Smooth muscle cell (in vitro differentiated cells): Measurements from ENCODE around the gene GPR137B. TPM values are rescaled to one million over a fixed set of nuclear protein-coding genes. Genes with fewer than 3 reads are reported as not detected.
A peak's percentile ranks its signal among the peaks of the same experiment; 100 is the strongest.

Experiments
- DNase-seq: peaks from one replicate; lab custom pipeline; 2025; ENCODE audit not compliant: unreplicated experiment; lab: John Stamatoyannopoulos, UW
- H2AFZ ChIP-seq: fragments of 200-600 bp; sonication (generic); 2 replicates; pipeline ENCODE4 v1.6.0; 2016; ENCODE audit warnings: antibody characterized with exemption, low read depth, mild to moderate bottlenecking
- H3F3A ChIP-seq: fragments of 200-600 bp; sonication (generic); 2 replicates; pipeline ENCODE4 v1.6.0; 2017; ENCODE audit warnings: antibody characterized with exemption, low read depth
- H3K27ac ChIP-seq: fragments of 200-600 bp; sonication (generic); 2 replicates; pipeline ENCODE4 v1.5.1; 2016; ENCODE audit warnings: low read depth, mild to moderate bottlenecking
- H3K27me3 ChIP-seq: fragments of 200-600 bp; sonication (generic); 2 replicates; pipeline ENCODE4 v1.6.1; 2016; ENCODE audit warnings: low read depth, mild to moderate bottlenecking
- H3K36me3 ChIP-seq: fragments of 200-600 bp; sonication (generic); 2 replicates; pipeline ENCODE4 v1.5.1; 2016; ENCODE audit warnings: low read depth
- H3K4me1 ChIP-seq: fragments of 200-600 bp; sonication (generic); 2 replicates; pipeline ENCODE4 v1.5.1; 2016; ENCODE audit warnings: low read depth
- H3K4me2 ChIP-seq: fragments of 200-600 bp; sonication (generic); 2 replicates; pipeline ENCODE4 v1.6.0; 2016; ENCODE audit warnings: mild to moderate bottlenecking
- H3K4me3 ChIP-seq: fragments of 200-600 bp; sonication (generic); 2 replicates; pipeline ENCODE4 v1.5.1; 2016; ENCODE audit warnings: mild to moderate bottlenecking
- H3K79me2 ChIP-seq: fragments of 200-600 bp; sonication (generic); 2 replicates; pipeline ENCODE4 v1.6.0; 2016; ENCODE audit warnings: low read depth, mild to moderate bottlenecking
- H3K9ac ChIP-seq: fragments of 200-600 bp; sonication (generic); 2 replicates; pipeline ENCODE4 v1.6.0; 2016; ENCODE audit warnings: low read depth
- H3K9me3 ChIP-seq: fragments of 200-600 bp; sonication (generic); replicated peaks from 2 replicates; pipeline ENCODE4 v1.5.1; 2016; ENCODE audit warnings: low read depth
- H4K20me1 ChIP-seq: fragments of 200-600 bp; sonication (generic); 2 replicates; pipeline ENCODE4 v1.6.0; 2016; ENCODE audit warnings: low read depth
- WGBS: methylation state at CpG from one replicate; pipeline ENCODE4 v1.1.7; 2016; ENCODE audit warnings: low lambda C conversion rate; 5-methylcytosine and 5-hydroxymethylcytosine counted together
- polyA plus RNA-seq: library from polyadenylated mRNA; unstranded; fragments of >200 nt; fragmentation: Nextera tagmentation; extraction: Ambion mirVana; gene quantifications from 2 replicates; pipeline ENCODE4 v1.2.1, GENCODE V29; 2016
- total RNA-seq: library from RNA; depleted of rRNA; stranded (reverse); fragments of >200 nt; gene quantifications from 2 replicates; pipeline ENCODE4 v1.2.3, GENCODE V29; 2014
- TF ChIP-seq, protein P1 (sequence below): fragments of 200-600 bp; sonication (generic); IDR thresholded peaks from 2 replicates; pipeline ENCODE4 v1.5.1; 2017; ENCODE audit warnings: borderline replicate concordance, mild to moderate bottlenecking, antibody characterized with exemption; ENCODE audit not compliant: insufficient read depth, poor library complexity, severe bottlenecking

Gene GPR137B
- total and polyA plus RNA-seq, 2 experiments from 2014 or later, result 16.2 to 17.7 TPM

DNA sequence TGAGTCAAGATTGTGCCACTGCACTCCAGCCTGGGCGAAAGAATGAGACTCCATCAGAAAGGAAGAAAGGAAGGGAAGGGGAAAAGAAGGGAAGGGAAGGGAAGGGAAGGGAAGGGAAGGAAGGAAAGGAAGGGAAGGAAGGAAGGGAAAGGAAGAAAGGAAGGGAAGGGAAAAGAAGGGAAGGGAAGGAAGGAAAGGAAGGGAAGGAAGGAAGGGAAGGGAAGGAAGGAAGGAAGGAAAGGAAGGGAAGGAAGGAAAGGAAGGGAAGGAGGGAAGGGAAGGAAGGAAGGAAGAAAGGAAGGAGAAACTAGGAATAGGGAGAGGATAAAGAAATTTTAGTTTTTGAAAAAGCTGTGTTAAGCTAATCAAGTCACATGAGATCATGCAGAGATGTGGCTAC is 44.1 kb upstream of the GPR137B start:
- Histone ChIP-seq H4K20me1 (no peaks in the 10 kb centered on the region), H3K36me3 (no peaks in the 10 kb centered on the region), H2AFZ (no peak overlapping the region), H3K4me3 (no peak overlapping the region), H3K27ac (no peak overlapping the region), H3K9ac (no peak overlapping the region), H3K9me3 (no peaks in the 10 kb centered on the region), H3K4me1 (peaks cover 5% of the 10 kb centered on the region), H3K27me3 (no peaks in the 10 kb centered on the region), H3K79me2 (no peaks in the 10 kb centered on the region), H3K4me2 (no peak overlapping the region), H3F3A (peaks cover 17% of the 10 kb centered on the region)
- DNase-seq, result no peak
- TF ChIP-seq, protein P1, sequence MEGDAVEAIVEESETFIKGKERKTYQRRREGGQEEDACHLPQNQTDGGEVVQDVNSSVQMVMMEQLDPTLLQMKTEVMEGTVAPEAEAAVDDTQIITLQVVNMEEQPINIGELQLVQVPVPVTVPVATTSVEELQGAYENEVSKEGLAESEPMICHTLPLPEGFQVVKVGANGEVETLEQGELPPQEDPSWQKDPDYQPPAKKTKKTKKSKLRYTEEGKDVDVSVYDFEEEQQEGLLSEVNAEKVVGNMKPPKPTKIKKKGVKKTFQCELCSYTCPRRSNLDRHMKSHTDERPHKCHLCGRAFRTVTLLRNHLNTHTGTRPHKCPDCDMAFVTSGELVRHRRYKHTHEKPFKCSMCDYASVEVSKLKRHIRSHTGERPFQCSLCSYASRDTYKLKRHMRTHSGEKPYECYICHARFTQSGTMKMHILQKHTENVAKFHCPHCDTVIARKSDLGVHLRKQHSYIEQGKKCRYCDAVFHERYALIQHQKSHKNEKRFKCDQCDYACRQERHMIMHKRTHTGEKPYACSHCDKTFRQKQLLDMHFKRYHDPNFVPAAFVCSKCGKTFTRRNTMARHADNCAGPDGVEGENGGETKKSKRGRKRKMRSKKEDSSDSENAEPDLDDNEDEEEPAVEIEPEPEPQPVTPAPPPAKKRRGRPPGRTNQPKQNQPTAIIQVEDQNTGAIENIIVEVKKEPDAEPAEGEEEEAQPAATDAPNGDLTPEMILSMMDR, result no peak
- WGBS, result 92% methylated on average over 1 of the region's 1 CpG

DNA sequence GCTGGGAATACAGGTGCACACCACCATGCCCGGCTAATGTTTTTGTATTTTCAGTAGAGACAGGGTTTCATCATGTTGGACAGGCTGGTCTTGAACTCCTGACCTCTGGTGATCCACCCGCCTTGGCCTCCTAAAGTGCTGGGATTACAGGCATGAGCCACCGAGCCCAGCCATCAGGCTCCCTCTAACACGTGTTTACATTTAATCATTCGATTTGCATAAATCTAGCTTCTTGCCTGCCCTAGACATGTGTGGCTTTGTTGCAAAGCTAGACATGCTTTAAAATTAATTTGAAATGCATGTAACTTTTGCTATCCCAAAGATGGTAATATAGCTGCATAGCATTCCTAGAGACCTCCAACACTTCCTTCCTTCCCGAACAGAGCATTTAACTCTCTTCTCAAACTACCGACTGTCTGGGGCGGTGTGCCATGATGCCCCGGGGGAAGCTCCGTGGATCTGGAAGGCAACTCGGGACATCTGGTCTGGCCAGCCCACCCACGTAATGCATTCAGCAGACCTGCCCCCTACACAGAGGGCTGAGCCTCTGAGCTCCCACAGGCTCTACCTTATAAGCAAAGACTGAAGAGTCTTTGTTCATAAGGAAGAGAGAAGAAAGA is 42.9 kb upstream of the GPR137B start:
- Histone ChIP-seq H3K36me3 (no peaks in the 10 kb centered on the region), H3K79me2 (no peaks in the 10 kb centered on the region), H3K4me3 (no peak overlapping the region), H3F3A (peaks cover 17% of the 10 kb centered on the region), H4K20me1 (no peaks in the 10 kb centered on the region), H2AFZ (no peak overlapping the region), H3K4me2 (peak overlapping the region; percentile 31), H3K9me3 (no peaks in the 10 kb centered on the region), H3K4me1 (peaks cover 5% of the 10 kb centered on the region), H3K27me3 (no peaks in the 10 kb centered on the region), H3K27ac (no peak overlapping the region), H3K9ac (no peak overlapping the region)
- DNase-seq, result no peak
- TF ChIP-seq, protein P1, result no peak
- 42% methylated on average over 12 of the region's 12 CpGs for WGBS

DNA sequence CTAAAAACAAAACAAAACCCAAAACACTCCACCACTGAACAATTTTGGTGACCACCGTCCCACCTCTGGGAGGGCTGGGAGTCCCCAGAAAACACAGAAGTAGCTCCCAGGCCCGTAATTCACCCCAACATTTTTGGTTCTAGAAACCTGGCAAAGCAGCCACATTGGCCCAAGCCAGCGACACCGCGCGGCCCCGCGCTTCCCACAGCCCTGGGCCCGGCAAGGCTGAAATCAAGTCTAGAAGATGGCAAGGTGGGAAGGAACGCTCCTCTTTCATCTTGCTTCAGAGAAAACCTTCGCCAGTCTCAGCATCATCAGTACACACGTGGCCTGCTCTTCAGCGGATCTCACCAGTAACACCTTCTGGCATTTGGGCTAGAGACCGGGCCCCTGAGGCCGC is 41.5 kb upstream of the GPR137B start:
- no peak for DNase-seq
- H3K27me3 ChIP-seq, result no peaks in the 10 kb centered on the region
- TF ChIP-seq, protein P1, result no peak
- peaks cover 5% of the 10 kb centered on the region for H3K4me1 ChIP-seq
- H4K20me1 ChIP-seq, result no peaks in the 10 kb centered on the region
- no peak overlapping the region for H3K4me3 ChIP-seq
- H3K4me2 ChIP-seq, result no peak overlapping the region
- H3K27ac ChIP-seq, result no peak overlapping the region
- 96% methylated on average over 15 of the region's 15 CpGs for WGBS
- no peaks in the 10 kb centered on the region for H3K36me3 ChIP-seq
- peaks cover 17% of the 10 kb centered on the region for H3F3A ChIP-seq
- H3K9me3 ChIP-seq, result no peaks in the 10 kb centered on the region
- no peaks in the 10 kb centered on the region for H3K79me2 ChIP-seq
- H2AFZ ChIP-seq, result no peak overlapping the region
- no peak overlapping the region for H3K9ac ChIP-seq
